ENCODE results near the gene OXTR.

OXTR gene

GRCh38 chr3:8734137-8734878, 35.1 kb downstream of the OXTR start:
- Histone ChIP-seq H3K79me1 (replicated peaks; ENCODE audit: low read length, poor library complexity, severe bottlenecking) (no peaks in the 10 kb centered on the region), H2BK5ac (ENCODE audit: low read depth, low read length, poor library complexity, severe bottlenecking) (no peak overlapping the region), H3K18ac (ENCODE audit: low read depth in 1 of 2, low read length in 2 of 2) (no peak overlapping the region), H3K36me3 (ENCODE audit: control insufficient read depth in 1 of 2, insufficient read depth in 2 of 2, low read depth in 1 of 2, low read length in 2 of 2) (no peaks in the 10 kb centered on the region), H2BK12ac (ENCODE audit: low read length in 2 of 2) (no peak overlapping the region), H3K9me3 (ENCODE audit: control insufficient read depth, low read length) (no peaks in the 10 kb centered on the region), H3K4me3 (ENCODE audit: insufficient read depth in 1 of 2, low read depth in 1 of 2, low read length in 2 of 2) (no peak overlapping the region), H3K14ac (ENCODE audit: low read length in 2 of 2) (no peak overlapping the region), H4K91ac (ENCODE audit: low read length) (no peak overlapping the region), H3K23ac (ENCODE audit: low read length in 2 of 2) (no peak overlapping the region), H3K9ac (ENCODE audit: low read length) (no peak overlapping the region), H3K27me3 (ENCODE audit: control insufficient read depth in 1 of 2, insufficient read depth in 1 of 2, low read length in 2 of 2) (no peaks in the 10 kb centered on the region), H2AFZ (ENCODE audit: low read depth, low read length) (no peak overlapping the region), H3K27ac (ENCODE audit: low read length, poor library complexity, severe bottlenecking) (no peak overlapping the region), H3K4ac (ENCODE audit: low read depth in 1 of 2, low read length in 2 of 2) (no peak overlapping the region), H2BK120ac (ENCODE audit: low read depth, low read length) (no peak overlapping the region), H3K4me2 (ENCODE audit: low read length, poor library complexity, severe bottlenecking) (no peak overlapping the region), H2BK15ac (ENCODE audit: low read depth, poor library complexity, severe bottlenecking) (no peak overlapping the region), H4K8ac (ENCODE audit: low read length) (no peak overlapping the region), H3K4me1 (ENCODE audit: control insufficient read depth, insufficient read depth, low read depth, low read length) (no peaks in the 10 kb centered on the region), H2AK5ac (ENCODE audit: low read length, severe bottlenecking) (no peak overlapping the region)
- DNase-seq, result no peak
- 93% methylated on average over 16 of the region's 19 CpGs for WGBS

GRCh38 chr3:8733332-8734094, 35.9 kb downstream of the OXTR start, which contains the start of gene CAV3:
CAV3 (plus strand) TSS chr3:8733802; CDS start chr3:8733877, 75 bp downstream.
- no peak within 1 kb of the TSS for H3K4me2 ChIP-seq (ENCODE audit: low read length, poor library complexity, severe bottlenecking)
- no peak within 1 kb of the TSS for H2AK5ac ChIP-seq (ENCODE audit: low read length, severe bottlenecking)
- H2BK15ac ChIP-seq (ENCODE audit: low read depth, poor library complexity, severe bottlenecking), result no peak within 1 kb of the TSS
- WGBS, result 92% methylated on average over 23 of the region's 23 CpGs
- H3K9me3 ChIP-seq (ENCODE audit: control insufficient read depth, low read length), result no peaks in the 10 kb centered on the region
- no peaks in the 10 kb centered on the region for H3K36me3 ChIP-seq (ENCODE audit: control insufficient read depth in 1 of 2, insufficient read depth in 2 of 2, low read depth in 1 of 2, low read length in 2 of 2)
- H3K4ac ChIP-seq (ENCODE audit: low read depth in 1 of 2, low read length in 2 of 2), result no peak within 1 kb of the TSS
- no peak within 1 kb of the TSS for H3K27ac ChIP-seq (ENCODE audit: low read length, poor library complexity, severe bottlenecking)
- H3K23ac ChIP-seq (ENCODE audit: low read length in 2 of 2), result no peak within 1 kb of the TSS
- no peak within 1 kb of the TSS for H2BK12ac ChIP-seq (ENCODE audit: low read length in 2 of 2)
- H4K91ac ChIP-seq (ENCODE audit: low read length), result no peak within 1 kb of the TSS
- H3K14ac ChIP-seq (ENCODE audit: low read length in 2 of 2), result no peak within 1 kb of the TSS
- no peak within 1 kb of the TSS for H3K9ac ChIP-seq (ENCODE audit: low read length)
- no peak within 1 kb of the TSS for H3K4me3 ChIP-seq (ENCODE audit: insufficient read depth in 1 of 2, low read depth in 1 of 2, low read length in 2 of 2)
- no peak for DNase-seq
- H4K8ac ChIP-seq (ENCODE audit: low read length), result no peak within 1 kb of the TSS
- no peak within 1 kb of the TSS for H2BK5ac ChIP-seq (ENCODE audit: low read depth, low read length, poor library complexity, severe bottlenecking)
- H3K79me1 ChIP-seq (replicated peaks; ENCODE audit: low read length, poor library complexity, severe bottlenecking), result no peaks in the 10 kb centered on the region
- H3K18ac ChIP-seq (ENCODE audit: low read depth in 1 of 2, low read length in 2 of 2), result no peak within 1 kb of the TSS
- H3K4me1 ChIP-seq (ENCODE audit: control insufficient read depth, insufficient read depth, low read depth, low read length), result no peaks in the 10 kb centered on the region
- H3K27me3 ChIP-seq (ENCODE audit: control insufficient read depth in 1 of 2, insufficient read depth in 1 of 2, low read length in 2 of 2), result no peaks in the 10 kb centered on the region
- no peak within 1 kb of the TSS for H2AFZ ChIP-seq (ENCODE audit: low read depth, low read length)
- H2BK120ac ChIP-seq (ENCODE audit: low read depth, low read length), result no peak within 1 kb of the TSS

- Histone ChIP-seq H3K18ac (ENCODE audit: low read depth in 1 of 2, low read length in 2 of 2) (no peak overlapping the region), H3K4me3 (ENCODE audit: insufficient read depth in 1 of 2, low read depth in 1 of 2, low read length in 2 of 2) (no peak overlapping the region), H3K23ac (ENCODE audit: low read length in 2 of 2) (no peak overlapping the region), H3K27me3 (ENCODE audit: control insufficient read depth in 1 of 2, insufficient read depth in 1 of 2, low read length in 2 of 2) (no peaks in the 10 kb centered on the region), H2BK5ac (ENCODE audit: low read depth, low read length, poor library complexity, severe bottlenecking) (no peak overlapping the region), H4K8ac (ENCODE audit: low read length) (no peak overlapping the region), H3K79me1 (replicated peaks; ENCODE audit: low read length, poor library complexity, severe bottlenecking) (no peaks in the 10 kb centered on the region), H3K4me1 (ENCODE audit: control insufficient read depth, insufficient read depth, low read depth, low read length) (no peaks in the 10 kb centered on the region), H3K27ac (ENCODE audit: low read length, poor library complexity, severe bottlenecking) (no peak overlapping the region), H3K4ac (ENCODE audit: low read depth in 1 of 2, low read length in 2 of 2) (no peak overlapping the region), H2BK15ac (ENCODE audit: low read depth, poor library complexity, severe bottlenecking) (no peak overlapping the region), H3K36me3 (ENCODE audit: control insufficient read depth in 1 of 2, insufficient read depth in 2 of 2, low read depth in 1 of 2, low read length in 2 of 2) (no peaks in the 10 kb centered on the region), H2AK5ac (ENCODE audit: low read length, severe bottlenecking) (no peak overlapping the region), H3K9ac (ENCODE audit: low read length) (no peak overlapping the region), H3K14ac (ENCODE audit: low read length in 2 of 2) (no peak overlapping the region), H3K4me2 (ENCODE audit: low read length, poor library complexity, severe bottlenecking) (no peak overlapping the region), H2BK12ac (ENCODE audit: low read length in 2 of 2) (peak overlapping the region in 1 of 2 experiments; percentile 31), H4K91ac (ENCODE audit: low read length) (no peak overlapping the region), H3K9me3 (ENCODE audit: control insufficient read depth, low read length) (no peaks in the 10 kb centered on the region), H2BK120ac (ENCODE audit: low read depth, low read length) (no peak overlapping the region), H2AFZ (ENCODE audit: low read depth, low read length) (no peak overlapping the region)
- DNase-seq, result no peak
- WGBS, result 83% methylated on average over 4 of the region's 4 CpGs
These were observed 37.0 kb downstream of the OXTR start for GRCh38 chr3:8732413-8732812.

GRCh38 chr3:8730656-8731055, 38.8 kb downstream of the OXTR start:
- DNase-seq, result no peak
- Histone ChIP-seq H3K4ac (ENCODE audit: low read depth in 1 of 2, low read length in 2 of 2) (no peak overlapping the region), H3K79me1 (replicated peaks; ENCODE audit: low read length, poor library complexity, severe bottlenecking) (no peaks in the 10 kb centered on the region), H3K9ac (ENCODE audit: low read length) (no peak overlapping the region), H2BK120ac (ENCODE audit: low read depth, low read length) (no peak overlapping the region), H2BK12ac (ENCODE audit: low read length in 2 of 2) (no peak overlapping the region), H3K14ac (ENCODE audit: low read length in 2 of 2) (no peak overlapping the region), H3K27ac (ENCODE audit: low read length, poor library complexity, severe bottlenecking) (no peak overlapping the region), H3K23ac (ENCODE audit: low read length in 2 of 2) (no peak overlapping the region), H3K27me3 (ENCODE audit: control insufficient read depth in 1 of 2, insufficient read depth in 1 of 2, low read length in 2 of 2) (no peaks in the 10 kb centered on the region), H3K4me2 (ENCODE audit: low read length, poor library complexity, severe bottlenecking) (no peak overlapping the region), H2BK15ac (ENCODE audit: low read depth, poor library complexity, severe bottlenecking) (no peak overlapping the region), H4K91ac (ENCODE audit: low read length) (no peak overlapping the region), H2AFZ (ENCODE audit: low read depth, low read length) (no peak overlapping the region), H3K4me3 (ENCODE audit: insufficient read depth in 1 of 2, low read depth in 1 of 2, low read length in 2 of 2) (no peak overlapping the region), H2BK5ac (ENCODE audit: low read depth, low read length, poor library complexity, severe bottlenecking) (no peak overlapping the region), H2AK5ac (ENCODE audit: low read length, severe bottlenecking) (no peak overlapping the region), H4K8ac (ENCODE audit: low read length) (no peak overlapping the region), H3K4me1 (ENCODE audit: control insufficient read depth, insufficient read depth, low read depth, low read length) (no peaks in the 10 kb centered on the region), H3K9me3 (ENCODE audit: control insufficient read depth, low read length) (peaks cover 6% of the 10 kb centered on the region), H3K18ac (ENCODE audit: low read depth in 1 of 2, low read length in 2 of 2) (no peak overlapping the region), H3K36me3 (ENCODE audit: control insufficient read depth in 1 of 2, insufficient read depth in 2 of 2, low read depth in 1 of 2, low read length in 2 of 2) (no peaks in the 10 kb centered on the region)
- WGBS, result 48% methylated on average over 1 of the region's 3 CpGs
